ENCODE results near the gene CARS1.

Gene CARS1

GRCh38 chr11:3036419-3036818 lies 20.8 kb downstream of the CARS1 start:
- no peak for DNase-seq
- no peak overlapping the region for H2BK5ac ChIP-seq (ENCODE audit: low read depth, low read length, poor library complexity, severe bottlenecking)
- no peak overlapping the region for H3K14ac ChIP-seq (ENCODE audit: low read length in 2 of 2)
- no peak overlapping the region for H2BK120ac ChIP-seq (ENCODE audit: low read depth, low read length)
- H3K4me3 ChIP-seq (ENCODE audit: insufficient read depth in 1 of 2, low read depth in 1 of 2, low read length in 2 of 2): no peak overlapping the region
- peaks cover 59 to 90% of the 10 kb centered on the region in 2 experiments for H3K36me3 ChIP-seq (ENCODE audit: control insufficient read depth in 1 of 2, insufficient read depth in 2 of 2, low read depth in 1 of 2, low read length in 2 of 2)
- H3K23ac ChIP-seq (ENCODE audit: low read length in 2 of 2): no peak overlapping the region
- WGBS: 97% methylated on average over 5 of the region's 5 CpGs
- H3K79me1 ChIP-seq (replicated peaks; ENCODE audit: low read length, poor library complexity, severe bottlenecking): peaks cover 27% of the 10 kb centered on the region
- H3K4ac ChIP-seq (ENCODE audit: low read depth in 1 of 2, low read length in 2 of 2): no peak overlapping the region
- no peak overlapping the region for H4K8ac ChIP-seq (ENCODE audit: low read length)
- H4K91ac ChIP-seq (ENCODE audit: low read length): no peak overlapping the region
- H3K18ac ChIP-seq (ENCODE audit: low read depth in 1 of 2, low read length in 2 of 2): no peak overlapping the region
- peaks cover 3% of the 10 kb centered on the region for H3K4me1 ChIP-seq (ENCODE audit: control insufficient read depth, insufficient read depth, low read depth, low read length)
- no peak overlapping the region for H2AK5ac ChIP-seq (ENCODE audit: low read length, severe bottlenecking)
- H3K4me2 ChIP-seq (ENCODE audit: low read length, poor library complexity, severe bottlenecking): no peak overlapping the region
- H3K9ac ChIP-seq (ENCODE audit: low read length): no peak overlapping the region
- H2BK15ac ChIP-seq (ENCODE audit: low read depth, poor library complexity, severe bottlenecking): no peak overlapping the region
- H3K9me3 ChIP-seq (ENCODE audit: control insufficient read depth, low read length): no peaks in the 10 kb centered on the region
- no peak overlapping the region for H2BK12ac ChIP-seq (ENCODE audit: low read length in 2 of 2)
- H2AFZ ChIP-seq (ENCODE audit: low read depth, low read length): no peak overlapping the region
- no peaks in the 10 kb centered on the region for H3K27me3 ChIP-seq (ENCODE audit: control insufficient read depth in 1 of 2, insufficient read depth in 1 of 2, low read length in 2 of 2)
- H3K27ac ChIP-seq (ENCODE audit: low read length, poor library complexity, severe bottlenecking): no peak overlapping the region

GRCh38 chr11:3035333-3035732 lies 21.9 kb downstream of the CARS1 start:
- Histone ChIP-seq H4K8ac (ENCODE audit: low read length) (no peak overlapping the region), H3K23ac (ENCODE audit: low read length in 2 of 2) (no peak overlapping the region), H3K79me1 (replicated peaks; ENCODE audit: low read length, poor library complexity, severe bottlenecking) (peaks cover 27% of the 10 kb centered on the region), H2BK5ac (ENCODE audit: low read depth, low read length, poor library complexity, severe bottlenecking) (no peak overlapping the region), H3K9me3 (ENCODE audit: control insufficient read depth, low read length) (no peaks in the 10 kb centered on the region), H3K18ac (ENCODE audit: low read depth in 1 of 2, low read length in 2 of 2) (no peak overlapping the region), H3K9ac (ENCODE audit: low read length) (no peak overlapping the region), H2BK15ac (ENCODE audit: low read depth, poor library complexity, severe bottlenecking) (no peak overlapping the region), H3K27ac (ENCODE audit: low read length, poor library complexity, severe bottlenecking) (no peak overlapping the region), H2AK5ac (ENCODE audit: low read length, severe bottlenecking) (no peak overlapping the region), H2AFZ (ENCODE audit: low read depth, low read length) (no peak overlapping the region), H3K4me3 (ENCODE audit: insufficient read depth in 1 of 2, low read depth in 1 of 2, low read length in 2 of 2) (no peak overlapping the region), H3K4ac (ENCODE audit: low read depth in 1 of 2, low read length in 2 of 2) (no peak overlapping the region), H4K91ac (ENCODE audit: low read length) (no peak overlapping the region), H2BK120ac (ENCODE audit: low read depth, low read length) (no peak overlapping the region), H3K27me3 (ENCODE audit: control insufficient read depth in 1 of 2, insufficient read depth in 1 of 2, low read length in 2 of 2) (no peaks in the 10 kb centered on the region), H3K4me1 (ENCODE audit: control insufficient read depth, insufficient read depth, low read depth, low read length) (peaks cover 3% of the 10 kb centered on the region), H3K4me2 (ENCODE audit: low read length, poor library complexity, severe bottlenecking) (no peak overlapping the region), H3K14ac (ENCODE audit: low read length in 2 of 2) (no peak overlapping the region), H2BK12ac (ENCODE audit: low read length in 2 of 2) (no peak overlapping the region), H3K36me3 (ENCODE audit: control insufficient read depth in 1 of 2, insufficient read depth in 2 of 2, low read depth in 1 of 2, low read length in 2 of 2) (peaks cover 53 to 89% of the 10 kb centered on the region in 2 experiments)
- DNase-seq: no peak

GRCh38 chr11:3030289-3031070 lies 26.7 kb downstream of the CARS1 start:
- Histone ChIP-seq H3K4me2 (ENCODE audit: low read length, poor library complexity, severe bottlenecking) (no peak overlapping the region), H3K4me3 (ENCODE audit: insufficient read depth in 1 of 2, low read depth in 1 of 2, low read length in 2 of 2) (no peak overlapping the region), H3K79me1 (replicated peaks; ENCODE audit: low read length, poor library complexity, severe bottlenecking) (peaks cover 33% of the 10 kb centered on the region), H4K91ac (ENCODE audit: low read length) (no peak overlapping the region), H2BK15ac (ENCODE audit: low read depth, poor library complexity, severe bottlenecking) (no peak overlapping the region), H3K18ac (ENCODE audit: low read depth in 1 of 2, low read length in 2 of 2) (no peak overlapping the region), H3K27ac (ENCODE audit: low read length, poor library complexity, severe bottlenecking) (no peak overlapping the region), H3K27me3 (ENCODE audit: control insufficient read depth in 1 of 2, insufficient read depth in 1 of 2, low read length in 2 of 2) (no peaks in the 10 kb centered on the region), H2AK5ac (ENCODE audit: low read length, severe bottlenecking) (no peak overlapping the region), H3K36me3 (ENCODE audit: control insufficient read depth in 1 of 2, insufficient read depth in 2 of 2, low read depth in 1 of 2, low read length in 2 of 2) (peaks cover 56 to 88% of the 10 kb centered on the region in 2 experiments), H3K4me1 (ENCODE audit: control insufficient read depth, insufficient read depth, low read depth, low read length) (no peaks in the 10 kb centered on the region), H3K14ac (ENCODE audit: low read length in 2 of 2) (no peak overlapping the region), H4K8ac (ENCODE audit: low read length) (no peak overlapping the region), H2AFZ (ENCODE audit: low read depth, low read length) (no peak overlapping the region), H2BK5ac (ENCODE audit: low read depth, low read length, poor library complexity, severe bottlenecking) (no peak overlapping the region), H2BK12ac (ENCODE audit: low read length in 2 of 2) (no peak overlapping the region), H3K9me3 (ENCODE audit: control insufficient read depth, low read length) (no peaks in the 10 kb centered on the region), H3K23ac (ENCODE audit: low read length in 2 of 2) (no peak overlapping the region), H2BK120ac (ENCODE audit: low read depth, low read length) (no peak overlapping the region), H3K4ac (ENCODE audit: low read depth in 1 of 2, low read length in 2 of 2) (no peak overlapping the region), H3K9ac (ENCODE audit: low read length) (no peak overlapping the region)
- 98% methylated on average over 17 of the region's 18 CpGs for WGBS
- DNase-seq: no peak

GRCh38 chr11:3028813-3029212 lies 28.4 kb downstream of the CARS1 start:
- H3K27me3 ChIP-seq (ENCODE audit: control insufficient read depth in 1 of 2, insufficient read depth in 1 of 2, low read length in 2 of 2): no peaks in the 10 kb centered on the region
- DNase-seq: no peak
- no peak overlapping the region for H3K4me2 ChIP-seq (ENCODE audit: low read length, poor library complexity, severe bottlenecking)
- H3K4ac ChIP-seq (ENCODE audit: low read depth in 1 of 2, low read length in 2 of 2): no peak overlapping the region
- over 99% methylated on average over 9 of the region's 9 CpGs for WGBS
- H2BK5ac ChIP-seq (ENCODE audit: low read depth, low read length, poor library complexity, severe bottlenecking): no peak overlapping the region
- no peak overlapping the region for H2BK15ac ChIP-seq (ENCODE audit: low read depth, poor library complexity, severe bottlenecking)
- H3K18ac ChIP-seq (ENCODE audit: low read depth in 1 of 2, low read length in 2 of 2): no peak overlapping the region
- no peak overlapping the region for H3K9ac ChIP-seq (ENCODE audit: low read length)
- H3K9me3 ChIP-seq (ENCODE audit: control insufficient read depth, low read length): no peaks in the 10 kb centered on the region
- H3K23ac ChIP-seq (ENCODE audit: low read length in 2 of 2): no peak overlapping the region
- no peak overlapping the region for H3K14ac ChIP-seq (ENCODE audit: low read length in 2 of 2)
- no peaks in the 10 kb centered on the region for H3K4me1 ChIP-seq (ENCODE audit: control insufficient read depth, insufficient read depth, low read depth, low read length)
- no peak overlapping the region for H2BK12ac ChIP-seq (ENCODE audit: low read length in 2 of 2)
- H2AK5ac ChIP-seq (ENCODE audit: low read length, severe bottlenecking): no peak overlapping the region
- H3K79me1 ChIP-seq (replicated peaks; ENCODE audit: low read length, poor library complexity, severe bottlenecking): peaks cover 30% of the 10 kb centered on the region
- no peak overlapping the region for H3K4me3 ChIP-seq (ENCODE audit: insufficient read depth in 1 of 2, low read depth in 1 of 2, low read length in 2 of 2)
- H4K91ac ChIP-seq (ENCODE audit: low read length): no peak overlapping the region
- H3K27ac ChIP-seq (ENCODE audit: low read length, poor library complexity, severe bottlenecking): no peak overlapping the region
- H2AFZ ChIP-seq (ENCODE audit: low read depth, low read length): no peak overlapping the region
- H3K36me3 ChIP-seq (ENCODE audit: control insufficient read depth in 1 of 2, insufficient read depth in 2 of 2, low read depth in 1 of 2, low read length in 2 of 2): peaks cover 60 to 91% of the 10 kb centered on the region in 2 experiments
- no peak overlapping the region for H2BK120ac ChIP-seq (ENCODE audit: low read depth, low read length)
- no peak overlapping the region for H4K8ac ChIP-seq (ENCODE audit: low read length)

Measured in mesenchymal stem cell (in vitro differentiated cells and primary cell).